ENCODE results near the gene SNAP29. TPM values are rescaled to one million over a fixed set of nuclear protein-coding genes. Genes with fewer than 3 reads are reported as not detected.

Gene SNAP29
- total RNA-seq, 6 donors from 2014 or later = 10.2 to 28.3 (median 19.8) TPM

DNA sequence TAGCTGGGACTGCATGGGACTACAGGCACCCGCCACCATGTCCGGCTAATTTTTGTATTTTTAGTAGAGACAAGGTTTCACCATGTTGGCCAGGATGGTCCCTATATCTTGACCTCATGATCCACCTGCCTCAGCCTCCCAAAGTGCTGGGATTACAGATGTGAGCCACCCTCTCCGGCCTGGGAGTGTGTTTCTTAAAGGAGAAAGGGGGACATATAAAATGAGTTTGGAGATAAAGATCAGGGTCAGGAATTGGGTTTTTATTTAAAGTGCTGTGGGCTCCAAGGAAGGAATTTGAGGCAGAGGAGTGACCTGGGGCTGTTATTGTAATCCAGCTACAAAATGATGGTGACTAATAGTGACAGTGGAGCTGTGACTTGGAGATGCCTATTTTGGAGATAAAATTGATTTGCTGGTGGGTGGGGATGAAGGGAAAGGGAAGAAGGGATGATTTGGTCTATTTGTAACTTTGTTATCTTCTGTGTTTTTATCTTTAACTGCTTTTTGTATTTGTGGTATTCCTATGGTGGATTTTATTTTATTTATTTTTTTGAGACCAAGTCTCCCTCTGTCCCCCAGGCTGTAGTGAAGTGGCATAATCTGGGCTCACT is 63.4 kb downstream of the SNAP29 start:
- Histone ChIP-seq H3K27me3 (no peaks in the 10 kb centered on the region), H3K4me1 (peaks cover 44 to 77% (median 52%) of the 10 kb centered on the region in 4 donors), H3K4me3 (no peak overlapping the region), H3K9me3 (no peaks in the 10 kb centered on the region), H3K27ac (no peak overlapping the region), H3K36me3 (peaks cover 0 to 3% (median 0%) of the 10 kb centered on the region in 4 donors)
- no peak for TF ChIP-seq POLR2AphosphoS5 (IDR thresholded peaks at IDR 0.05)
- no peak for TF ChIP-seq EP300 (IDR thresholded peaks at IDR 0.05)
- TF ChIP-seq CTCF (IDR thresholded peaks at IDR 0.05) = no peak
- no peak for TF ChIP-seq POLR2A (IDR thresholded peaks at IDR 0.05)
- DNase-seq (no peak), ATAC-seq (ENCODE audit: low FRiP score in 2 of 2) (no peak)
- WGBS, 2 donors = 68 to 97% methylated on average over 3 of the region's 3 CpGs

DNA sequence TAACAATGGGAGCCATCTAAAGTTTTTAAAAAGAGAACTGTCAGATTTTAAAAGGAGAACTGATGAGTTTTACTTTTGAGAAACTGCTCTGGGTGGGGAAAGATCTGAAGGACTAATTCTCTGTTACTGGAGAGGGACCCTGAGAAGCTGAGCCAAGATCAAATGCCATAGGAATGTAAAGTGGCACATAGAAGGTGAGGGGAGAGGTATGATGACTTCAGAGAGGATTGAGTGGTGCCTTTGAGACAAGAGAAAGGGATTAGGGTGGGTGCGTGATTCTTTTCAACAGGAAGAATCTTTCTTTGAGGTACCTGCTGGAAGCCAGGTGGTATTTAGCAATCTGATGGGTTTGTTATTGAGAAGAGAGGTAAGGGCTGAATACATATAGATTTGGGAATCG is 67.4 kb downstream of the SNAP29 start:
- ATAC-seq (ENCODE audit: low FRiP score in 2 of 2) (no peak), DNase-seq (no peak)
- no peaks in the 10 kb centered on the region for H3K27me3 ChIP-seq
- no peak overlapping the region for H3K4me3 ChIP-seq
- peaks cover 0 to 3% (median 0%) of the 10 kb centered on the region in 4 donors for H3K36me3 ChIP-seq
- H3K9me3 ChIP-seq = no peaks in the 10 kb centered on the region
- 71 to 83% methylated on average over 2 of the region's 2 CpGs for WGBS, 2 donors
- no peak for TF ChIP-seq POLR2AphosphoS5 (IDR thresholded peaks at IDR 0.05)
- no peak for TF ChIP-seq EP300 (IDR thresholded peaks at IDR 0.05)
- TF ChIP-seq CTCF (IDR thresholded peaks at IDR 0.05) = no peak
- TF ChIP-seq POLR2A (IDR thresholded peaks at IDR 0.05) = no peak
- H3K27ac ChIP-seq = no peak overlapping the region
- H3K4me1 ChIP-seq = peaks cover 29 to 66% (median 33%) of the 10 kb centered on the region in 4 donors

- Histone ChIP-seq H3K4me3 (no peak overlapping the region), H3K27ac (no peak overlapping the region), H3K9me3 (no peaks in the 10 kb centered on the region), H3K27me3 (no peaks in the 10 kb centered on the region), H3K36me3 (peaks cover 0 to 3% (median 0%) of the 10 kb centered on the region in 4 donors), H3K4me1 (peaks cover 19 to 54% (median 23%) of the 10 kb centered on the region in 4 donors)
- 84 to 85% methylated on average over 4 of the region's 4 CpGs for WGBS, 2 donors
- TF ChIP-seq POLR2AphosphoS5 (IDR thresholded peaks at IDR 0.05) (no peak), POLR2A (IDR thresholded peaks at IDR 0.05) (no peak), EP300 (IDR thresholded peaks at IDR 0.05) (no peak), CTCF (IDR thresholded peaks at IDR 0.05) (no peak)
- DNase-seq (no peak), ATAC-seq (ENCODE audit: low FRiP score in 2 of 2) (no peak)
These were observed 69.2 kb downstream of the SNAP29 start for GRCh38 chr22:20927940-20928572.

- no peaks in the 10 kb centered on the region for H3K27me3 ChIP-seq
- DNase-seq = no peak
- 89% methylated on average over 4 of the region's 4 CpGs for WGBS, 2 donors
- peaks cover 0 to 4% (median 0%) of the 10 kb centered on the region in 4 donors for H3K36me3 ChIP-seq
- H3K4me3 ChIP-seq = no peak overlapping the region
- ATAC-seq (ENCODE audit: low FRiP score in 2 of 2) = no peak
- no peak overlapping the region for H3K27ac ChIP-seq
- H3K4me1 ChIP-seq = peaks cover 19 to 49% (median 23%) of the 10 kb centered on the region in 4 donors
- no peak for TF ChIP-seq POLR2AphosphoS5 (IDR thresholded peaks at IDR 0.05)
- TF ChIP-seq CTCF (IDR thresholded peaks at IDR 0.05) = no peak
- no peak for TF ChIP-seq POLR2A (IDR thresholded peaks at IDR 0.05)
- TF ChIP-seq EP300 (IDR thresholded peaks at IDR 0.05) = no peak
- no peaks in the 10 kb centered on the region for H3K9me3 ChIP-seq
These were observed 69.8 kb downstream of the SNAP29 start for GRCh38 chr22:20928573-20928967.
